ENCODE measurements around the gene ZNF532.

The ZNF532 gene

DNA sequence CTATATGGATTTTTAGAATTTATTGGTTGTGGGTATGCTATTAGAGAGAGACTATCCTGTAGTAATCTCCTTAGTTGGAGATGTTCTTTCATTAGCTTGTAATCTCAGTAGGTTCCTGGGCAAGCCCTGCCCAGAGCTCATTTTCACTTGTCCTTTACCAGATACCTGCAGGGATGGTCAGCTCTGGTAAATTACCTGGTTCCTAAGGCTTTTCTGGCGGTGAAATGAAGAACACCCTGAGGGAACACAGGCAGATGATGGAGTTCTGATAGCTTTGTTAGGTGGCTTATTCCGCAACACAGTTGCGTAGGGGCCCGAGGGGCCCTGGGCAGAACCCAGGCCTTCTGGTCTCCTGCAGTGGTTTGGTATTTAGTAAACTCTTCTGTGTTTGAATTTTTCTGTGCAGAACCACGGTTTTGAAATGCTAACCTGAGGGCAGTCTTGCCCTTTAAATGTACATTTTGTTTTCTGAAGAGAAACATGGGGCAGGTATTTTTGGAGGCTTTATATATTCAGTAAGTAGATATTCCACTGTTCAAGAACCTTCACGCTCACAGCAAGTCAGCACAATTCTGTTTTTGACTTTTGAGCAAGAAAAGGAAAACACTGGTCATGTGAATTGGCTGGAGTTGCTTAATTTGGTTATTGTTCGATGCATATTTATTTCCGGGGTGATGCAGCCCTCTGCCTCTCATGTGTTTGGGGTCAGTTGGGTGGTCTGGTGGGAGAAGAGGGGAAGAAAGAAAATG, 22.4 kb downstream of the ZNF532 start:
- Histone ChIP-seq H3K27me3 (ENCODE audit: control insufficient read depth in 1 of 2, insufficient read depth in 2 of 2, low read length in 2 of 2) (no peaks in the 10 kb centered on the region), H3K9ac (ENCODE audit: low read length in 2 of 2) (no peak overlapping the region), H3K4me1 (ENCODE audit: control insufficient read depth, insufficient read depth, low read length) (peaks cover 7% of the 10 kb centered on the region), H3K27ac (ENCODE audit: low read length) (no peak overlapping the region), H3K9me3 (ENCODE audit: control insufficient read depth in 2 of 2, low read length in 2 of 2) (no peaks in the 10 kb centered on the region), H3K4me3 (ENCODE audit: low read length in 2 of 2) (no peak overlapping the region), H3K36me3 (ENCODE audit: control insufficient read depth in 2 of 2, insufficient read depth in 2 of 2, low read length in 2 of 2) (peaks cover 0 to 2% of the 10 kb centered on the region in 2 donors)

DNA sequence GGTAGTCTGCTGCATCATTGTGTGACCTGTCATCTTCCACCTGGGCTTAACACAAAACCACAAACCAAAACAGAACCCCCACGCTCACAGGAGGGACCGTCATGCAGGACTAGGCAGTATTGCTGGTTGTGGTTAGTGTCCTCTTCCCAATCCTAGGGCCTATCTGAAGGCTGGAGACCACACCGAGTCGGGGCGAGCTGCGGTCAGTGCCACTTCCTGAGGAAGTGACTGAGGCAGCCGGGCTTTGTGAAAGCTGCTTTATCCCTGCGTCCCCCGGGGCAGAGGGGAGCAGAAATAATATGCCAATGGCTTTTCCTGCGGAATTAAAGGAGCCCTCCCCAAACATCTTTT, 22.9 kb downstream of the ZNF532 start:
- H3K9ac ChIP-seq (ENCODE audit: low read length in 2 of 2), result no peak overlapping the region
- H3K36me3 ChIP-seq (ENCODE audit: control insufficient read depth in 2 of 2, insufficient read depth in 2 of 2, low read length in 2 of 2), result peaks cover 0 to 2% of the 10 kb centered on the region in 2 donors
- no peaks in the 10 kb centered on the region for H3K27me3 ChIP-seq (ENCODE audit: control insufficient read depth in 1 of 2, insufficient read depth in 2 of 2, low read length in 2 of 2)
- no peak overlapping the region for H3K27ac ChIP-seq (ENCODE audit: low read length)
- peaks cover 7% of the 10 kb centered on the region for H3K4me1 ChIP-seq (ENCODE audit: control insufficient read depth, insufficient read depth, low read length)
- H3K9me3 ChIP-seq (ENCODE audit: control insufficient read depth in 2 of 2, low read length in 2 of 2), result no peaks in the 10 kb centered on the region
- H3K4me3 ChIP-seq (ENCODE audit: low read length in 2 of 2), result no peak overlapping the region

DNA sequence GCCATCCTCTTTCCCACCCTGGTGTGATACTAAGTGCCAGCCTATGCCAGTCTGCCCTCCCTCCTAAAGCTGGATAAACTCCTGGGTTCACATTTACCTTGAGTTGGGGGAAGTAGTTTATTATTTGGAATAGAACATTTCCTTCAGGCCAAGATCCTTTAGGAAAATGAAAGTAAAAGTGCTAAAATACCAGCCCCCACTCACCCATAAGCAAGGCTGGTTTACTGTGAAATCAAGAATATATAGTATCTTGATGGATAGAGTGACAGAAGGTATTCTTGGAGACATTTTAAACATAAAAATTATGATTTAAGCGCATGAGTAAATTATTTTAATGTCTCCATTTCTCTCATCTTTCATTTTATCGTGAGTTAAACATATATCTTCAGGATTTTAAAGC, 27.1 kb downstream of the ZNF532 start:
- H3K4me3 ChIP-seq (ENCODE audit: low read length in 2 of 2), result peak overlapping the region; percentile 45 to 58
- no peak overlapping the region for H3K27ac ChIP-seq (ENCODE audit: low read length)
- H3K4me1 ChIP-seq (ENCODE audit: control insufficient read depth, insufficient read depth, low read length), result peaks cover 12% of the 10 kb centered on the region
- H3K9ac ChIP-seq (ENCODE audit: low read length in 2 of 2), result peak overlapping the region in 1 of 2 donors; percentile 38
- peaks cover 0 to 4% of the 10 kb centered on the region in 2 donors for H3K36me3 ChIP-seq (ENCODE audit: control insufficient read depth in 2 of 2, insufficient read depth in 2 of 2, low read length in 2 of 2)
- H3K9me3 ChIP-seq (ENCODE audit: control insufficient read depth in 2 of 2, low read length in 2 of 2), result no peaks in the 10 kb centered on the region
- H3K27me3 ChIP-seq (ENCODE audit: control insufficient read depth in 1 of 2, insufficient read depth in 2 of 2, low read length in 2 of 2), result no peaks in the 10 kb centered on the region

DNA sequence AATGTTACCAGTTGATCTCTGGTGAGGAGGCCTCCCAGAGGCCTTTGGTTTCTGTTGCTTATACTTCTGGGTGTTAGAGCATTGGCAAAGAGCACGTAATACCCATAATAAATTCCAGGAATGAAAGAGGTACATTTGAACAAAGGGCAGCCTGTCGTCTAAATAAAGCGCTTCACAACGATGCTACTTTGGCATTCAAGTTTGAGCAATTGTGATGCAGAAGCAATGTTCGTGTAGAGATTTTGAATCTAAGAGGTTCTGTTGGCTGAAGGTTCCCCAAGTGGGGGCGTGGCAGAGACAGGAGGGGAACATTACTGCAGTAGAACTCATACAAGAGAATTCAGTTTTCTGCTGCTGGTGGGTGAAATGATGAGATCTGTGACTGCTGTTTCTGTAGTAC, 27.8 kb downstream of the ZNF532 start:
- H3K4me1 ChIP-seq (ENCODE audit: control insufficient read depth, insufficient read depth, low read length), result peaks cover 10% of the 10 kb centered on the region
- H3K27me3 ChIP-seq (ENCODE audit: control insufficient read depth in 1 of 2, insufficient read depth in 2 of 2, low read length in 2 of 2), result no peaks in the 10 kb centered on the region
- H3K9me3 ChIP-seq (ENCODE audit: control insufficient read depth in 2 of 2, low read length in 2 of 2), result no peaks in the 10 kb centered on the region
- H3K9ac ChIP-seq (ENCODE audit: low read length in 2 of 2), result no peak overlapping the region
- H3K4me3 ChIP-seq (ENCODE audit: low read length in 2 of 2), result no peak overlapping the region
- H3K27ac ChIP-seq (ENCODE audit: low read length), result no peak overlapping the region
- H3K36me3 ChIP-seq (ENCODE audit: control insufficient read depth in 2 of 2, insufficient read depth in 2 of 2, low read length in 2 of 2), result peaks cover 0 to 3% of the 10 kb centered on the region in 2 donors

DNA sequence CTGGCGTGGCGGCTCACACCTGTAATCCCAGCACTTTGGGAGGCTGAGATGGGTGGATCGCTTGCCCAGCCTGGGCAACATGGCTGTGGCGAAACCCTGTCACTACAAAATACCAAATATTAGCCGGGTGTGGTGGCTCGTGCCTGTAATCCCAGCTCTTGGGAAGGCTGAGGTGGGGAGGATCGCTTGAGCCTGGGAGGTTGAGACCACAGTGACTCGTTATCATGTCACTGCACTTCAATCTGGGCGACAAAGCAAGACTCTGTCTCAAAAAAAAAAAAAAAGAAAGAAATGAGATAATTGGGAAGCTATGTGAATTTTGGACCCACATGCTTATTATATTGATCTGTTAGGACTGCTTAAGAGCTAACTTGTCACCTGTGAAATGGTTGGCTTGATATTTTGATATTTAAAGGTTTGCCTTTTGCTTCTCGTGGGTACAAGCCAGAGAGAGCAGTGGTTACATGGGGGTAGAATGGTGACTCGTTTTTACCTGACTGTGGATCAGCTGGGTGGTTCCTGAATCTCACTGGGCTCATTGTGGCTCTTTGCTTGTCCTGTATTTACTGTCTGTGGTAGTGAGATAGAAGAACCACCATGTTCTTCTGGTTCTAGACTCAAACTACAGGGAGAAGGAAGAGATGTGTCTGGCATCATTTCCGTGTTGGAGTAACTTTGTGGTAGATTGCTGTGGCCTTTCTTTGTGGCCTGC, 28.9 kb downstream of the ZNF532 start:
- Histone ChIP-seq H3K9me3 (ENCODE audit: control insufficient read depth in 2 of 2, low read length in 2 of 2) (no peaks in the 10 kb centered on the region), H3K9ac (ENCODE audit: low read length in 2 of 2) (no peak overlapping the region), H3K36me3 (ENCODE audit: control insufficient read depth in 2 of 2, insufficient read depth in 2 of 2, low read length in 2 of 2) (peaks cover 0 to 3% of the 10 kb centered on the region in 2 donors), H3K4me1 (ENCODE audit: control insufficient read depth, insufficient read depth, low read length) (peaks cover 10% of the 10 kb centered on the region), H3K4me3 (ENCODE audit: low read length in 2 of 2) (no peak overlapping the region), H3K27me3 (ENCODE audit: control insufficient read depth in 1 of 2, insufficient read depth in 2 of 2, low read length in 2 of 2) (no peaks in the 10 kb centered on the region), H3K27ac (ENCODE audit: low read length) (no peak overlapping the region)

DNA sequence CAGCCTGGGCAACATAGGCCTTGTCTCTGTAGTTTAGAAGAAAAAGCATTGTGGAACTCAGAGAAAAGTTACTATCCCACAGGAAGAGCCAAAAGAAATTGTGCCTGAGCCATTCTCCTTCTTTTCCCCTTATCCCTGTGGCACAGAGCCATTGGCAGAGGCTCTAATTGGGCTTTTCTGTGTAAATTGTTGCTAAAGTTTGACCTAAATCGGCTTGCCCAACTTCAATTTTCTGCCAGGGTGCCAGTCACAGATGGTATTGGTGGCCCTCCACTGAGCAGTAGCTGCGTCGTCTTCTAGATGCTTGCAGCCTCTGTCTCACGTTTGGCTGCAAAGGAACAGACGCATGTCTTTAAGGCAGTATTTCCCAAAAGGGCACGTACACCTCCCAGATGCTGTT, 30.3 kb downstream of the ZNF532 start:
- Histone ChIP-seq H3K27me3 (ENCODE audit: control insufficient read depth in 1 of 2, insufficient read depth in 2 of 2, low read length in 2 of 2) (no peaks in the 10 kb centered on the region), H3K4me3 (ENCODE audit: low read length in 2 of 2) (no peak overlapping the region), H3K27ac (ENCODE audit: low read length) (no peak overlapping the region), H3K9me3 (ENCODE audit: control insufficient read depth in 2 of 2, low read length in 2 of 2) (no peaks in the 10 kb centered on the region), H3K4me1 (ENCODE audit: control insufficient read depth, insufficient read depth, low read length) (peaks cover 10% of the 10 kb centered on the region), H3K36me3 (ENCODE audit: control insufficient read depth in 2 of 2, insufficient read depth in 2 of 2, low read length in 2 of 2) (peaks cover 0 to 3% of the 10 kb centered on the region in 2 donors), H3K9ac (ENCODE audit: low read length in 2 of 2) (no peak overlapping the region)

DNA sequence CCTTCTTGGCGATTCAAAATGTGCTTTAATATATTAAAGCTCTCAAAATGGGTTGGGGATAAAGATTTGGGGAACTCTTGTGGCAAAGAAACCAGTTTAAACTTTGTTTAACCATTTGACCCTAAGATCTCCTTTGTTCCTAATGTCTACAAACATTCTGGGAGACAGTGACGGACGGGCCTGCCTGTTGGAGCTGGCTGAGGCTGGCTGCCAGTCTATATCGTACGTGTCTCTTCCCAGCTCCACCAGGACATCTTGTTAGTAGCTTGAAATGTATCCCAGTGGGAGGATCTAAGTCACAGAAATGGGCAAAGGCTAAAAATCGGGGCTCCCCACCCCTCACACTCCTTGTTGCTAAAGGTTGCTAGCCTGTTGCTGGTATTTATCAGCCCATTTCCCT, 30.7 kb downstream of the ZNF532 start:
- no peak overlapping the region for H3K27ac ChIP-seq (ENCODE audit: low read length)
- H3K27me3 ChIP-seq (ENCODE audit: control insufficient read depth in 1 of 2, insufficient read depth in 2 of 2, low read length in 2 of 2), result no peaks in the 10 kb centered on the region
- no peak overlapping the region for H3K9ac ChIP-seq (ENCODE audit: low read length in 2 of 2)
- peaks cover 13% of the 10 kb centered on the region for H3K4me1 ChIP-seq (ENCODE audit: control insufficient read depth, insufficient read depth, low read length)
- H3K9me3 ChIP-seq (ENCODE audit: control insufficient read depth in 2 of 2, low read length in 2 of 2), result no peaks in the 10 kb centered on the region
- peaks cover 0 to 5% of the 10 kb centered on the region in 2 donors for H3K36me3 ChIP-seq (ENCODE audit: control insufficient read depth in 2 of 2, insufficient read depth in 2 of 2, low read length in 2 of 2)
- H3K4me3 ChIP-seq (ENCODE audit: low read length in 2 of 2), result no peak overlapping the region

DNA sequence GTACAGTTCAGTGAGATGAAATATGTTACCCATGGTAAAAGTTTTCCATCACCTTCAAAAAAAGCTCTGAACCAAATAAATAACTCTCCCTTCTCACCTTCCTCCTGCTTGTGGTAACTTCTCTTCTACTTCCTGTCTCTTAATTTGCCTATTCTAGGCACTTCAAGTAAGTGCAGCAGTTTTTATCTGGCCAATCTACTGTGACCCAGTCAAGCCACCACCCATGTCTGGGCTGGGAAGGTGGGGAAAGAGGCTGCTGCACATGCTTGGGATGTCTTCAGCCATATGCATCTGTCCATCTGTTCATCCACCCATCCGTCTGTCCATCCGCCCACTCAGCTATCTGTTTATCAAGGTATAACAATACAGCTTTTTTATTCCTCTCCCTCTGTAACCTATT, 31.6 kb downstream of the ZNF532 start:
- peaks cover 9% of the 10 kb centered on the region for H3K4me1 ChIP-seq (ENCODE audit: control insufficient read depth, insufficient read depth, low read length)
- H3K4me3 ChIP-seq (ENCODE audit: low read length in 2 of 2), result no peak overlapping the region
- H3K9ac ChIP-seq (ENCODE audit: low read length in 2 of 2), result no peak overlapping the region
- no peaks in the 10 kb centered on the region for H3K27me3 ChIP-seq (ENCODE audit: control insufficient read depth in 1 of 2, insufficient read depth in 2 of 2, low read length in 2 of 2)
- H3K9me3 ChIP-seq (ENCODE audit: control insufficient read depth in 2 of 2, low read length in 2 of 2), result no peaks in the 10 kb centered on the region
- H3K36me3 ChIP-seq (ENCODE audit: control insufficient read depth in 2 of 2, insufficient read depth in 2 of 2, low read length in 2 of 2), result peaks cover 0 to 5% of the 10 kb centered on the region in 2 donors
- no peak overlapping the region for H3K27ac ChIP-seq (ENCODE audit: low read length)

DNA sequence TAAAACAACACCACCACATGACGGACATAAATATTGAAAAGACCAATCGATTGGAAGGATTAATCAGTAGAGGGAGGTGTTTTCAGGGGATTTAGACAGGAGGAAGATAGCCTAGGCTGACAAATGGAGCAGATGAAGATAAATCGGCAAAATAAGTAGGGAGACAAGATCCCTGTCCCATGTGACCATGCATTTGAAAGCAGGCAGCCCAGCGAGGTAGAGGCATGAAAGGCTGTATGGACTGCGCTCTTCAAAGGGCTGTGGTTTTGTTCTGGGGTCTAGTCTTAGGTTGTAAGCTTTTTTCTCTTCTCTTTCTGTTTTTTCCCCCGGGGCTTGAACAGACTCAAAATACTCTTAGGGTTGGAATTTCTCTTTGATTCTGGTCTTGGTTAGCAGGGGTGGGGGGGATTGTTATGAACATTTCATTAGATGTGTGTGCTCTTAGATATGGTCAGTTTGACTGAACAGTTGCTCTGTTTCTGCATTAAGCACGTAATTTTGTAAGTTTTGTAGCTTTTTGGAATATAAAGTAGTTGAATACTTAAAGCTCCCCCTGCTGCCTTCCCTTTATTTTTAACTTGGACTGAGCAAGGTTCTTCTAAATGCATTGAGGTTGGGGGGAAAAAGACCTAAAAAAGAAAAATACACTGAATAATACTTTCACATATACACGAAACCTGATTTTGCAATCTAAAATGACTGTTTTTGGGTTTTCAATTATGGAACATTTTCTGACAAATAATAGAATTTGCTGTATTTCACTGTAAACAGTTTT, 32.2 kb downstream of the ZNF532 start:
- Histone ChIP-seq H3K9me3 (ENCODE audit: control insufficient read depth in 2 of 2, low read length in 2 of 2) (no peaks in the 10 kb centered on the region), H3K4me1 (ENCODE audit: control insufficient read depth, insufficient read depth, low read length) (peaks cover 9% of the 10 kb centered on the region), H3K27ac (ENCODE audit: low read length) (no peak overlapping the region), H3K4me3 (ENCODE audit: low read length in 2 of 2) (no peak overlapping the region), H3K27me3 (ENCODE audit: control insufficient read depth in 1 of 2, insufficient read depth in 2 of 2, low read length in 2 of 2) (no peaks in the 10 kb centered on the region), H3K9ac (ENCODE audit: low read length in 2 of 2) (no peak overlapping the region), H3K36me3 (ENCODE audit: control insufficient read depth in 2 of 2, insufficient read depth in 2 of 2, low read length in 2 of 2) (peaks cover 0 to 7% of the 10 kb centered on the region in 2 donors)

DNA sequence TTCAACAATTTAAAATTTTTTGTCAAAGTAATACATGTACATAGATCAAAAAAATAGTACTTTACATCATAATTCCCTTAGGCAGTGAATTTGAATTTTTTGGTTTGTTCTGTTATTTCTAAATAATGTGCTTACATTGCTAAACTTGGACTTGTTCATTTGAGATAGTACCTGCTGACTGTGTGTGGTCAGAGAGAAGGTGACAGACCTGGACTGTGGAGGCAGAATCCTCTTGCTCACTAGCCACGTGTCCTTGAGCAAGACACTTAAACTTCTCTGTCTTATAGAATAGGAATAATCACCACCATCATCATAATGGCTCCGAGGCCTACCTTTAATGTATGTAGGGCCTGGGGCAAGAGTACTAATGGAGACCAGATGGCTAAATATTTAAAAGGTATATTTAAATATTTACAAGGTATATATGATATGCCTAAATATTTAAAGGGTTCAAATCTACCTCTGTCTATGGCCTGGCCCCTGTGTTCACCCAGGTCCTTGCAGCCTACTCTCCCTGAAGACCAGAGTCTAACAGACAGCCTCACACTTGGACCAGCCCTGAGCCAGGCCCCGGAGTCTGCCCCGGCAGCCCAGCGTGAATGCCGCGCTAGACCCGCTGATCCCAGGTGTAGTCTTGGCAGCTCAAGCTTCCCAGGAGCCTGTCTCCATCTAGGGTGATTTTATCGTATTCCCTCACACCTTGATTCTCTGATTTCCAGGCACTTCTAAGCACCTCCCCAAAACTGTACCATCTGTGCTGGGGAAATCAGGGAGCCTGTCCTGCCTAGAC, 33.5 kb downstream of the ZNF532 start:
- H3K4me3 ChIP-seq (ENCODE audit: low read length in 2 of 2), result no peak overlapping the region
- no peak overlapping the region for H3K9ac ChIP-seq (ENCODE audit: low read length in 2 of 2)
- H3K4me1 ChIP-seq (ENCODE audit: control insufficient read depth, insufficient read depth, low read length), result peaks cover 9% of the 10 kb centered on the region
- H3K27ac ChIP-seq (ENCODE audit: low read length), result no peak overlapping the region
- H3K36me3 ChIP-seq (ENCODE audit: control insufficient read depth in 2 of 2, insufficient read depth in 2 of 2, low read length in 2 of 2), result peaks cover 0 to 7% of the 10 kb centered on the region in 2 donors
- H3K27me3 ChIP-seq (ENCODE audit: control insufficient read depth in 1 of 2, insufficient read depth in 2 of 2, low read length in 2 of 2), result no peaks in the 10 kb centered on the region
- H3K9me3 ChIP-seq (ENCODE audit: control insufficient read depth in 2 of 2, low read length in 2 of 2), result no peaks in the 10 kb centered on the region
